Islet of Langerhans (tissue), 1 donor: Measurements from ENCODE around the gene LHX1.

Source experiments
- FAIRE-seq: peaks from one replicate; lab custom pipeline; 2011; peaks lifted over from hg19 to GRCh38; lab: Jason Lieb, UNC

LHX1 gene

DNA sequence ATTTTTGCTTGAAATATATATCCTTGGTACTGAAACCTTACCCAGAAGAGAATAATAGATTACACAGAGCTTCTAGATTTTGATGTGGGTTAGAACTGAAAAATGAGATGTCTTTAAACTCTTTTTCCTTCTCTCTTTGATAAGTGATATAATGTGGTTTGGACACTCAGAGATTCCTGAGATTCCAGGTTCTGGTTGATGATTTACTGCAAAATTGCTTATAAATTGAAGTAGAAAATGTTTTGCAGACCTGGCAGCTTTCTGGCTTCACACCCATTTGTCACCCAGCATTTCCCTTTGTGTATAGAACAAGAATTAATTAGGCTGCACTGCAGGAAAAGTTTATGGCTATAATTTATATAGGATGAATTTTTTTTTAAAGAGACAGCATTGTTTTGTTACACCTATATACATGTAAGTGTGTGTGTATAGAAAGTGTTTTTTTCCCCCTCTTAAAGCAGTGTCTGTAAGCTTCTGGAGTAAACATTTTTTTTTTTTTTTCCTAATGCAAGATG lies 35.0 kb downstream of the LHX1 start:
- FAIRE-seq: no peak

DNA sequence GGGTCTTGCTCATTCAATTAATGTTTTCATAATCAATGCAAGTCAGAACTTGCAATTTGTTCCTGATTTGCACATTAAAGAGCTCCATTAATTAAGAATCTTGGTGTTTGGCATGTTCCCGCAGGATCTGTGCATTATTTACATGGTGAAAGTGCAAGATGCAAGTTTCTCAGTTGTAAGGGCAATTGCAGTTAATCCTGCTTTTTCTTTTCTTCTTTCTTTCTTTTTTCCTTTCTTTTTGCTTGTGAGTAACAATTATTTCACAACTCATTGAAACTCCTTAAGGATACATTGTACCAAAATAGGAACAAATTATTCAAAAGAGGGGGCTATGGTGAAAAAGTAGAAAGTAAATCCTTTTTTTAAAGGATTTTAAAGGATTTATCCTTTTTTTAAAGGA lies 35.6 kb downstream of the LHX1 start:
- FAIRE-seq: no peak

DNA sequence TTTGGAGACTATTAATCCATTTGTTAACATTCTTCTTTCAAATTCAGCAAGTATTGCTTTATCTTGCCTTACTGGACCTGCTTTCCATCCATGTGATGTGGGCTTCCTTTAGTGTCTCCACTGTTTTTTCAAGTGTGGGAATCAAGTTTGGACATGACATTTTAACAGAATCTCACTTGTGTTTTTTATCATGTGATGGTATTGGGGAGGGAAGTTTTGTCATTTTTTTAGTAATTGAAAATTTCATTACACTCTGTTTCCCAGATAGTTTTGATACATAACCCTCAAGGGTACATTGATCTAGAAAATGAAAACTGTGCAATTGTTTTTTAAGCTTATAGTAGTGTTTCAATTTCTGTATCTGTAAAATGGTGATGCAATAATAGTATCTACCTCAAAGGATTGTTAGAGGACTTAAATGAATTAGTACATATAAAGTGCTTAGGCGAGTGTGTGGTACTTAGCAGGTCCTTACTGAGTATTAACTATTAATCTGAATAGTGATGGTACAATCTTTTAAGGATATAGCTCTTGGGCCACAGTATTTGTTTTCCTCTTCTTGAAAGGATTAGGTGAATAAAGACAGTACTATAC lies 38.7 kb downstream of the LHX1 start:
- FAIRE-seq: no peak

DNA sequence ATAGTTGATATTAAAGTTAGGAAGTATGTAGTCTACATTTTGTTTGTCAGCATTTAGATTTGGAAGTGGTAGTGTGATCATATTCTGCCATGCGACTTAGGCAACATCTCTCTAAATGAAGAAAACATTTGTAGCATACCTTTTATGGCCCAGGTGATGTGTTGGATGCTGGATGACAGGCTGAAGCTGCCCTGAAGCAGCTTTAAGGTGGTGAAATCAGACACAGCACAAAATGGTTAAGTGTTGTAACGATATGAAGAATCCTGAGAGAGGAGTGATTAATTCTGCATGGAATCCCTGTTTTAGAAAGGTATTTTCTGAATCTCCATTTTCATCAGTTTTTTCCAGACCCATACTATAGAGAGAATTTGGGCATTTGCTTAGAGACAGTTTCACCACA lies 39.8 kb downstream of the LHX1 start:
- FAIRE-seq: no peak

GRCh38 chr17:36977568-36977967 lies 40.3 kb downstream of the LHX1 start:
- FAIRE-seq: no peak

DNA sequence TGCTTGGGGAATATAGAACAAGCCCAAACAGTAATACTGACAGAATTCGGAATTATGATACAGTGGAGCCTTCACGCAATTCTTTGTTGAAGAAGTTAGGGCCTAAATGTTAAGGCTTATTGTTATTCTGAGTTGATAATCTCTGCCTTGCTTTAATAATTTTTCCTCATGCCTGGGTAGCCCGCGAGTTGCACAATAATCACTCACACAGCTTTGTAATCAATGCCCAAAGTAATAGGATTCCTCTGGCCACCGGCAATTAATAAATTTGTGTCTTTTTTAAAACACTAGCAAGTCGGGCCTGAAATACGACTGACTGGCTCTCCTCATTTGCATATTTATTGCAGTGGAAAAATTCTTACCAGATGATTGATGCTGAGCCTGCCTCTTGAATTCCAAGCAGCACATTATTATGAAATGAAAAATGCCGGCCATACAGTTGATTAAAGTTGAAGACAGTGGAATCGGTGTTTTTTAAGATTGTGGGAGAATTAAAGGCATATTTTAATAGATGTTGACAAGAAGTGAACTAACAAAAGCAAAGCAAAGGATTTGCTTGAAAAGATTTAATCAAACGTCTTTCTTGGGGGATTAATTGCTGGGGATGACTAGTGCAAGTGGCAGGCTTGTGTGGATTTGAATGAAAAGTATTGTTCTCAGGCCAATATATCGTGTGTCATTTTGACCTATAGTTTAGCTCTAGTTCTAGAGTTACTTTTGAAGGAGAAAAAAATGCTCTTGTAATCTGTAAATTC lies 41.7 kb downstream of the LHX1 start:
- no peak for FAIRE-seq

DNA sequence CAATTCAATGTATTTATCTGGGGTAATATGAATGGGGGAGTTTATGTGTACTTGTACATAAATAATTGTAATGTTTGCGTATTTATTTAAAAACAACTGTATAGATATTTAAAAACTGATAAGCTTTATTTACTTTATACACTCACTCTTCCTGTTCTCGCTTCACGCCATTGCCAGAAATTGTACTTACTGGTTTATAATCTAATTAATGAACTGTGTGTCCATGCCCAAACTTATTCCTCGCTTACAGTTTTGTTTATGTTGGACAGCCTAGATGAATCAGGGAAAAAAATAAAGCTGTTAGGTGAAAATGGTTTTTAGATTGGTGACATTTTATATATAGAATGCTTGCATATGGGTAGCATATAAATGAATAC lies 42.3 kb downstream of the LHX1 start:
- FAIRE-seq: no peak

- FAIRE-seq: no peak
Observed at GRCh38 chr17:36980280-36980761, 43.0 kb downstream of the LHX1 start.

- no peak for FAIRE-seq
Observed at GRCh38 chr17:36983618-36984017, 46.3 kb downstream of the LHX1 start.

DNA sequence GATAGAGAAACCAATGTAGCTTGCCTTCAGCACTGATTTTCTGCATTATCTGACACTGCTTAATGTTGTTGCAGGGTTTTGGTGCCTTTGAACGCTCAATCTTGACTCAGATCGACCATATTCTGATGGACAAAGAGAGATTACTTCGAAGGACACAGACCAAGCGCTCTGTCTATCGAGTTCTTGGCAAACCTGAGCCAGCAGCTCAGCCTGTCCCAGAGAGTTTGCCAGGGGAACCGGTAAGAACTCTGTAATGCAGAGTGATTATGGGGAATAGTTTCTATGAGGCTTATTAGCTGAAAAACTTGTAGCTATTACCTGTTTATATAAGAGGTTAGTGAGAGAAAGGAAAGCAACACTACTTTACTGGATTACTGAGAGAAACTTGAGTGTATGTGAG lies 51.9 kb downstream of the LHX1 start:
- no peak for FAIRE-seq

GRCh38 chr17:36992701-36993100 lies 55.4 kb downstream of the LHX1 start:
- no peak for FAIRE-seq

GRCh38 chr17:36993227-36993626 lies 56.0 kb downstream of the LHX1 start:
- no peak for FAIRE-seq
